Cardiac fibroblast (primary cell): ENCODE measurements around the gene DIP2C.
"Not testable (repeated sequence)": the region's sequence is repeated elsewhere in the genome, so short reads cannot be mapped to it uniquely, and the experiment has no call there.

ENCODE experiments used
- DNase-seq, 2 donors: peaks; one replicate each; pipeline versions ENCODE4 v3.0.0 to v3.0.0-alpha.2; 2010; ENCODE audit warnings: low read depth in 2 of 2
- H3K4me3 ChIP-seq, 2 donors: replicated peaks in 1 of 2; 1 replicate in 1 of 2; 2 replicates in 1 of 2; pipeline ENCODE4 v1.5.1; 2011; ENCODE audit warnings: low read depth in 2 of 2, low read length in 2 of 2, mild to moderate bottlenecking in 2 of 2, moderate library complexity in 1 of 2
- CTCF ChIP-seq: IDR thresholded peaks from one replicate; pipeline ENCODE4 v1.5.1; 2011; ENCODE audit warnings: low read depth, mild to moderate bottlenecking, low read length, inconsistent platforms

Gene DIP2C

DNA sequence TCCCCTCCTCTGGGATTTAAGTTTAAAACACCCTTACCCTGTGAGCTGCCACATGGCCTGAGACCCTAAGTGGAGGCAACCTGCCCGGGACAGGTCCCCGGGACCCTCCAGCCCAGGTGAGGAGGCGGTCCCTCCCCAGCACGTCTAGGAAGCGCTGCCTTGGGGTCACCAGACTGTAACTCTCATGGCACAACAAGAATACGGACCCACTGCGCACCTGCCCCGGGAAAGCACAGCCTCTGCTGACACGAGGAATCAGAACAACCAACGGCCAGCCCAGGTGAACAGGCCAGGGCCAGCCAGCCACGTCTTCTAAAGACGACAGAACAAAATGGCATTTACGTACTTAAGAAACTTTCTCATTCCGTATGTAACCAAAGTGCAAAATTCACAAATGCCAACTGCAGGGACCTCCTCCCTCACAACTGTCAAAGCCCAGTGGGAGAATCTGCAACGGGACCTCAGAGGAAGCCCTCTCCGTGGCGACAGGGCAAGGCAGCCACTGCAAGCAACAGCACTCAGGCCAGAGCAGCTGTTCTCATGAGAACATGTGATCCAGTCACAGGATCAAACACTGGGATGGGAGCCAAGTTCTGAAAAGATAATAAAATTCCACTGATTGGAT, 208.4 kb downstream of the DIP2C start:
- DNase-seq: peak; percentile 27 to 48
- H3K4me3 ChIP-seq: no peak overlapping the region
- no peak for TF ChIP-seq CTCF

- no peak for DNase-seq
- TF ChIP-seq CTCF: no peak
- H3K4me3 ChIP-seq: no peak overlapping the region
Observed at GRCh38 chr10:480498-480927, 209.0 kb downstream of the DIP2C start.

DNA sequence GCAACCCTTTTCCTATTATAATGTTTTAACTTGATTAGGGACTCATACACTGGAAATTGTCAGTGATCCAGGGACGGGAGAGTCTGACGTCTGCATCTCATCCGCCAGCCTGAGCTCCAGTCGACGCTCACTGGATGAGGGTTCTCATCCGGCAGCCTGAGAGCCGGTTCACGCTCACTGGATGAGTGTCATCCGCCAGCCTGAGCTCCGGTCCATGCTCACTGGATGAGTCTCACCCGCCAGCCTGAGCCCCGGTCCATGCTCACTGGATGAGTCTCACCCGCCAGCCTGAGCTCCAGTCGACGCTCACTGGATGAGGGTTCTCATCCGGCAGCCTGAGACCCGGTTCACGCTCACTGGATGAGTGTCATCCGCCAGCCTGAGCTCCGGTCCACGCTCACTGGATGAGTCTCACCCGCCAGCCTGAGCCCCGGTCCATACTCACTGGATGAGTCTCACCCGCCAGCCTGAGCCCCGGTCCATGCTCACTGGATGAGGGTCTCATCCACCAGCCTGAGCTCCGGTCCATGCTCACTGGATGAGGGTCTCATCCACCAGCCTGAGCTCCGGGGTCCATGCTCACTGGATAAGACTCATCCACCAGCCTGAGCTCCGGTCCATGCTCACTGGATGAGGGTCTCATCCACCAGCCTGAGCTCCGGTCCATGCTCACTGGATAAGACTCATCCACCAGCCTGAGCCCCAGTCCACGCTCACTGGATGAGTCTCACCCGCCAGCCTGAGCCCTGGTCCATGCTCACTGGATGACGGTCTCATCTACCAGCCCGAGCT, 209.6 kb downstream of the DIP2C start:
- not testable (repeated sequence) for DNase-seq, H3K4me3 ChIP-seq

DNA sequence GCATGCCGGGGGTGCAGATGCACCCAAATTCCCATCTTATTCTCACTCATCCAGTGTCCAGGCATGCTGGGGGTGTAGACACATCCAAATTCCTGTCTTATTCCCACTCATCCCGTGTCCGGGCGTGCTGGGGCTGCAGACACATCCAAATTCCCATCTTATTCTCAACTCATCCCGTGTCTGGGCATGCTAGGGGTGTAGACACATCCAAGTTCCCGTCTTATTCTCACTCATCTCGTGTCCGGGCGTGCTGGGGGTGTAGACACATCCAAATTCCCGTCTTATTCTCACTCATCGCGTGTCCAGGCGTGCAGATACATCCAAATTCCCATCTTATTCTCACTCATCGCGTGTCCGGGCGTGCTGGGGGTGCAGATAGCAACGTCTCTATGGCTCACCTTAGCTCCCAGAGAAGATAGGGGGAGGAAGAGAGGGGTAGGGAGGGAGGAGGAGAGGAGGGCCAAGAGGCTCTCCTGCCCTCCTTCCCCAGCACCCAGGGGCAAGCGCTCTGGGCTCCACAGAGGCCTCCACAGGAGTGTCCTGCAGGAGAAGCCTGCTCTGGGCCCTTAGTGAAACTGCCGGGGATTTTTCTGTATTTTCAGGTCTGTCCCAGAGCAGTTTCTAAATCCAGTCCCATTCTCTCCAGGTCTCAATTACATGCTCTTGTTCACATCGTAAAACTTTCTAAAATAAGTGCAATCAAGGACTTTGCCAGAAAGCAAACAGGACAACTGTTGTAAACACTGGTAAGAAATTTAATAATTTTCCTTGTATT, 210.8 kb downstream of the DIP2C start:
- TF ChIP-seq CTCF: no peak
- no peak for DNase-seq
- H3K4me3 ChIP-seq: no peak overlapping the region

GRCh38 chr10:477620-478019, 211.8 kb downstream of the DIP2C start:
- TF ChIP-seq CTCF: no peak
- no peak overlapping the region for H3K4me3 ChIP-seq
- DNase-seq: no peak

DNA sequence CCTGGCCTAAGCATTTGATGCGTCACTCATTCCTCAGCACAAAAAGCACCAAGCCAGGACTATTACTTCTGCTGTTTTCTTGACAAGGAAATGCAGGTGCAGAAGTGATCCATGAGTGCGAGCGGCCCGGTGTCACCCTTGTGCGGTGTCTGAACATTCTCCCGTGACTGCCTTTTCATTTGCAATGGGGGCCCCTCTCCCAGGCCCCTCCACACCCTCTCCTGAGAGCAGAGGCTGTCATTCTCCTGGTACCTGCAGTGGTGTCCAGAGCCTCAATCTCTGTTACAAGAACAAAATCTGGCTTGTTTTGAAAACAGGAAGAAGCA, 213.1 kb downstream of the DIP2C start:
- DNase-seq: no peak

More for the DNA sequence above, 213.1 kb downstream of the DIP2C start:
- H3K4me3 ChIP-seq: no peak overlapping the region
- TF ChIP-seq CTCF: no peak
